Nephron (organoid): Measurements from ENCODE around the gene DNAJC25.

Experiments used
- H3K27ac Mint-ChIP-seq, 3 experiments: 2 replicates each; pipeline ENCODE4 v1.8.0; 2020; ENCODE audit warnings: mixed read lengths in 3 of 3, mild to moderate bottlenecking in 2 of 3, moderate library complexity in 1 of 3
- H3K27me3 Mint-ChIP-seq: 2 replicates; pipeline ENCODE4 v1.8.0; 2021; ENCODE audit warnings: low read depth, mild to moderate bottlenecking, moderate library complexity, mixed read lengths
- H3K36me3 Mint-ChIP-seq: 2 replicates; pipeline ENCODE4 v1.8.0; 2020; ENCODE audit warnings: low read depth, mixed read lengths
- H3K4me1 Mint-ChIP-seq: 2 replicates; pipeline ENCODE4 v1.8.0; 2020; ENCODE audit warnings: mixed read lengths
- H3K4me3 Mint-ChIP-seq, 3 experiments: 2 replicates each; pipeline ENCODE4 v1.8.0; 2020; ENCODE audit warnings: mild to moderate bottlenecking in 3 of 3, mixed read lengths in 3 of 3, moderate library complexity in 2 of 3
- H3K9me3 Mint-ChIP-seq: 2 replicates; pipeline ENCODE4 v1.8.0; 2020; ENCODE audit warnings: mixed read lengths
- CTCF ChIP-seq, 3 experiments: fragments of 200-600 bp; sonication (generic); IDR thresholded peaks; one replicate each; pipeline ENCODE4 v1.5.0; 2021; ENCODE audit warnings: antibody characterized with exemption in 3 of 3; ENCODE audit not compliant: unreplicated experiment in 3 of 3

The DNAJC25 gene

GRCh38 chr9:111700776-111701175, 69.6 kb downstream of the DNAJC25 start:
- Mint-ChIP-seq H3K9me3 (peaks cover 7% of the 10 kb centered on the region), H3K36me3 (peaks cover 4% of the 10 kb centered on the region), H3K27me3 (no peaks in the 10 kb centered on the region), H3K27ac (no peak overlapping the region), H3K4me3 (no peak overlapping the region), H3K4me1 (no peaks in the 10 kb centered on the region)
- no peak for TF ChIP-seq CTCF (IDR thresholded peaks at IDR 0.05; ENCODE audit: unreplicated experiment in 3 of 3)
